Measurements from ENCODE around the gene ADGRL3.

Gene ADGRL3

GRCh38 chr4:62053974-62054373 is 853.8 kb downstream of the ADGRL3 start:
- H3K4me3 ChIP-seq (ENCODE audit: low read depth, low read length), result no peak overlapping the region
- TF ChIP-seq CTCF (IDR thresholded peaks at IDR 0.05; ENCODE audit: insufficient read depth, low read depth, low read length, missing control alignments), result no peak
- no peak for DNase-seq (ENCODE audit: low read depth)

- DNase-seq (ENCODE audit: low read depth), result no peak
- no peak overlapping the region for H3K4me3 ChIP-seq (ENCODE audit: low read depth, low read length)
- no peak for TF ChIP-seq CTCF (IDR thresholded peaks at IDR 0.05; ENCODE audit: insufficient read depth, low read depth, low read length, missing control alignments)
These were observed 856.9 kb downstream of the ADGRL3 start for GRCh38 chr4:62057031-62057430.

- no peak overlapping the region for H3K4me3 ChIP-seq (ENCODE audit: low read depth, low read length)
- DNase-seq (ENCODE audit: low read depth), result no peak
- TF ChIP-seq CTCF (IDR thresholded peaks at IDR 0.05; ENCODE audit: insufficient read depth, low read depth, low read length, missing control alignments), result no peak
These were observed 858.4 kb downstream of the ADGRL3 start for GRCh38 chr4:62058571-62058970.

- TF ChIP-seq CTCF (IDR thresholded peaks at IDR 0.05; ENCODE audit: insufficient read depth, low read depth, low read length, missing control alignments), result no peak
- no peak overlapping the region for H3K4me3 ChIP-seq (ENCODE audit: low read depth, low read length)
- DNase-seq (ENCODE audit: low read depth), result no peak
These were observed 870.2 kb downstream of the ADGRL3 start for GRCh38 chr4:62070291-62070852.

GRCh38 chr4:62075089-62075488 is 875.0 kb downstream of the ADGRL3 start:
- no peak overlapping the region for H3K4me3 ChIP-seq (ENCODE audit: low read depth, low read length)
- no peak for TF ChIP-seq CTCF (IDR thresholded peaks at IDR 0.05; ENCODE audit: insufficient read depth, low read depth, low read length, missing control alignments)
- DNase-seq (ENCODE audit: low read depth), result no peak

- DNase-seq (ENCODE audit: low read depth), result no peak
- TF ChIP-seq CTCF (IDR thresholded peaks at IDR 0.05; ENCODE audit: insufficient read depth, low read depth, low read length, missing control alignments), result no peak
These were observed 875.4 kb downstream of the ADGRL3 start for GRCh38 chr4:62075521-62075920.

GRCh38 chr4:62077406-62077805 is 877.3 kb downstream of the ADGRL3 start:
- DNase-seq (ENCODE audit: low read depth), result no peak
- TF ChIP-seq CTCF (IDR thresholded peaks at IDR 0.05; ENCODE audit: insufficient read depth, low read depth, low read length, missing control alignments), result no peak

More at GRCh38 chr4:62075521-62075920, 875.4 kb downstream of the ADGRL3 start:
- no peak overlapping the region for H3K4me3 ChIP-seq (ENCODE audit: low read depth, low read length)

More at GRCh38 chr4:62077406-62077805, 877.3 kb downstream of the ADGRL3 start:
- H3K4me3 ChIP-seq (ENCODE audit: low read depth, low read length), result no peak overlapping the region
